K562 (cell line): ENCODE results near the gene ZNF385C. TPM values are rescaled to one million over a fixed set of nuclear protein-coding genes. Genes with fewer than 3 reads are reported as not detected.

Experiments used
- ATAC-seq: fragments of 200-7000 bp; cut with Tn5 transposase; 3 replicates; pipeline ENCODE4 v1.9.1; 2020; ENCODE audit warnings: moderate library complexity
- BruUV-seq: library from RNA; stranded (reverse); fragments of 400-500 nt; replicated peaks from 2 replicates; lab custom pipeline; 2021; lab: Mats Ljungman, UMichigan
- CTCF ChIA-PET: fragments of 300-600 bp; formaldehyde crosslinking; extraction: SDS; loops from one replicate; lab custom pipeline; 2021; ENCODE audit warnings: low intra/inter-chr PET ratio; lab: Yijun Ruan, JAX
- POLR2A ChIA-PET: fragments of 300-600, 350-650 bp; sonication (Branson Sonifier 250); formaldehyde crosslinking; extraction: SDS; loops from one replicate; lab custom pipeline; 2021; ENCODE audit warnings: antibody characterized with exemption, inconsistent platforms; lab: Yijun Ruan, JAX
- DNase-seq, 4 experiments: peaks; one replicate each; pipeline versions ENCODE4 v3.0.0 to v3.0.0-alpha.2; 2011 to 2018; ENCODE audit warnings: low spot score in 3 of 4, mixed read lengths in 3 of 4; ENCODE audit errors: extremely low read depth in 1 of 4
- FAIRE-seq: peaks from 2 replicates; lab custom pipeline; 2011; peaks lifted over from hg19 to GRCh38; lab: Jason Lieb, UNC
- H2AFZ ChIP-seq: 2 replicates; pipeline ENCODE4 v1.6.0; 2011; ENCODE audit warnings: low read depth, low read length, control low read depth, inconsistent platforms
- H3K27ac ChIP-seq: fragments of 200-600 bp; 3 replicates; pipeline ENCODE4 v1.8.0; 2011; ENCODE audit warnings: low read depth, mild to moderate bottlenecking, control low read depth, inconsistent platforms, low read length, moderate library complexity, mixed read lengths; ENCODE audit errors: extremely low read depth
- H3K27me3 ChIP-seq, 2 experiments: fragments of 300-600 bp in 1 of 2; 2 replicates in 1 of 2; 3 replicates in 1 of 2; pipeline versions ENCODE4 v1.6.0 to v1.8.0; 2011; ENCODE audit warnings: inconsistent platforms in 2 of 2, low read length in 2 of 2, mild to moderate bottlenecking in 1 of 2, mixed read lengths in 1 of 2, moderate library complexity in 1 of 2; ENCODE audit not compliant: control insufficient read depth in 2 of 2, insufficient read depth in 2 of 2
- H3K36me3 ChIP-seq: fragments of 300-600 bp; 3 replicates; pipeline ENCODE4 v1.8.0; 2011; ENCODE audit warnings: mild to moderate bottlenecking, low read length, inconsistent platforms; ENCODE audit not compliant: control insufficient read depth, insufficient read depth
- H3K4me1 ChIP-seq, 2 experiments: fragments of 200-600 bp in 1 of 2; replicated peaks in 1 of 2; 2 replicates in 1 of 2; 3 replicates in 1 of 2; pipeline versions ENCODE4 v1.5.1 to v1.8.0; 2011; ENCODE audit warnings: inconsistent platforms in 2 of 2, low read length in 2 of 2, mild to moderate bottlenecking in 1 of 2, mixed read lengths in 1 of 2, moderate library complexity in 1 of 2; ENCODE audit not compliant: control insufficient read depth in 2 of 2, insufficient read depth in 2 of 2
- H3K4me2 ChIP-seq: 2 replicates; pipeline ENCODE4 v1.6.1; 2011; ENCODE audit warnings: low read length, control low read depth, inconsistent platforms, mixed read lengths; ENCODE audit not compliant: insufficient read depth
- H3K4me3 ChIP-seq: fragments of 200-600 bp; sonication (generic), shearing (Covaris generic); 2 replicates; pipeline ENCODE4 v1.5.1; 2016; ENCODE audit warnings: control low read depth, inconsistent platforms
- H3K79me2 ChIP-seq: fragments of 200-600 bp; 3 replicates; pipeline ENCODE4 v1.8.0; 2011; ENCODE audit warnings: low read length, inconsistent platforms; ENCODE audit not compliant: control insufficient read depth, insufficient read depth
- H3K9ac ChIP-seq, 2 experiments: 2 replicates each; pipeline versions ENCODE4 v1.6.0 to v1.6.1; 2011; ENCODE audit warnings: low read depth in 2 of 2, low read length in 2 of 2, control low read depth in 1 of 2, inconsistent platforms in 1 of 2, mild to moderate bottlenecking in 1 of 2, mixed read lengths in 1 of 2; ENCODE audit not compliant: insufficient read depth in 1 of 2
- H3K9me1 ChIP-seq: one replicate; pipeline ENCODE4 v1.6.0; 2011; ENCODE audit warnings: inconsistent platforms, mild to moderate bottlenecking, low read length, moderate library complexity; ENCODE audit not compliant: control insufficient read depth, insufficient read depth
- H3K9me3 ChIP-seq: replicated peaks from 2 replicates; pipeline ENCODE4 v1.5.1; 2011; ENCODE audit warnings: low read depth, low read length, inconsistent platforms; ENCODE audit not compliant: control insufficient read depth, insufficient read depth
- H4K20me1 ChIP-seq: replicated peaks from 2 replicates; pipeline ENCODE4 v1.6.1; 2011; ENCODE audit warnings: low read length, inconsistent platforms, mixed read lengths; ENCODE audit not compliant: control insufficient read depth, insufficient read depth
- NR1H2 ChIP-seq: sonication (generic); formaldehyde crosslinking; IDR thresholded peaks from 2 replicates; pipeline ENCODE4 v1.4.0; 2020; ENCODE audit warnings: mild to moderate bottlenecking, missing genetic modification reagents
- POLR2A ChIP-seq: fragments of 450-650 bp; conservative IDR thresholded peaks from 2 replicates; pipeline ENCODE4 v1.6.1; 2016
- SP1 ChIP-seq: sonication (generic); formaldehyde crosslinking; IDR thresholded peaks from 2 replicates; pipeline ENCODE4 v1.8.1; 2022; ENCODE audit warnings: mild to moderate bottlenecking, missing genetic modification reagents
- UBTF ChIP-seq, 2 experiments: IDR thresholded peaks; 2 replicates each; pipeline ENCODE4 v1.6.1; 2012; ENCODE audit warnings: improper control_type of control experiment in 2 of 2, low read depth in 2 of 2, low read length in 2 of 2, borderline replicate concordance in 1 of 2
- ZNF445 ChIP-seq: fragments of 250-450 bp; sonication (Bioruptor Pico); IDR thresholded peaks from 2 replicates; pipeline ENCODE4 v1.4.0; 2020; ENCODE audit warnings: low read depth, mild to moderate bottlenecking, moderate library complexity
- WGBS: fragments of 100-300 bp; shearing (Covaris generic); methylation state at CpG from one replicate; pipeline ENCODE4 v1.1.6; 2016; ENCODE audit warnings: low coverage, mixed read lengths; ENCODE audit not compliant: insufficient coverage; ENCODE audit errors: missing lambda C conversion rate; 5-methylcytosine and 5-hydroxymethylcytosine counted together
- in situ Hi-C: fragments of 300-500 bp; cut with MboI; formaldehyde crosslinking; loops from 4 replicates; pipeline ENCODE4 v1.15.0; 2018; ENCODE audit warnings: inconsistent platforms, mixed read lengths
- intact Hi-C: fragments of 100-400 bp; cut with micrococcal nuclease; formaldehyde crosslinking; loops from 2 replicates; pipeline ENCODE4 v1.14.2; 2022
- polyA plus RNA-seq, 8 experiments: library from polyadenylated mRNA; depleted of rRNA in 4 of 8; stranded (reverse) in 5 of 8; unstranded in 3 of 8; fragments of >200 nt; fragmentation: Nextera tagmentation in 2 of 8; fragmentation: Illumina TruSeq in 1 of 8; extraction: Ambion mirVana in 2 of 8; extraction: Trizol in 1 of 8; gene quantifications; 2 replicates each; pipeline versions ENCODE4 v1.2.1 to v1.2.3, GENCODE V29; 2011 to 2014; ENCODE audit warnings: inconsistent platforms in 1 of 8, missing spikeins in 1 of 8
- total RNA-seq, 7 experiments: library from RNA; depleted of rRNA in 6 of 7; stranded (reverse); fragments of >200 nt in 6 of 7; fragmentation: Illumina TruSeq in 2 of 7; extraction: Trizol in 2 of 7; gene quantifications; 2 replicates each; pipeline versions ENCODE4 v1.2.1 to v1.2.3, GENCODE V29; 2011 to 2021; ENCODE audit warnings: low replicate concordance in 1 of 7
- TF ChIP-seq, protein P1 (sequence below), 3 experiments: IDR thresholded peaks in 2 of 3; conservative IDR thresholded peaks in 1 of 3; 2 replicates each; pipeline ENCODE4 v1.5.1; 2011 to 2012; ENCODE audit warnings: low read length in 3 of 3, mild to moderate bottlenecking in 3 of 3, control low read depth in 2 of 3, improper control_type of control experiment in 1 of 3, inconsistent platforms in 1 of 3, low read depth in 1 of 3, mixed read lengths in 1 of 3, moderate library complexity in 1 of 3; ENCODE audit not compliant: insufficient read depth in 2 of 3

Gene ZNF385C
- total and polyA plus RNA-seq, 9 of the 15 experiments (the other 6 are each of a cell fraction or from before 2014, with no cell fraction given) = 0.03 to 0.35 (median 0.18) TPM; not detected in 1

DNA sequence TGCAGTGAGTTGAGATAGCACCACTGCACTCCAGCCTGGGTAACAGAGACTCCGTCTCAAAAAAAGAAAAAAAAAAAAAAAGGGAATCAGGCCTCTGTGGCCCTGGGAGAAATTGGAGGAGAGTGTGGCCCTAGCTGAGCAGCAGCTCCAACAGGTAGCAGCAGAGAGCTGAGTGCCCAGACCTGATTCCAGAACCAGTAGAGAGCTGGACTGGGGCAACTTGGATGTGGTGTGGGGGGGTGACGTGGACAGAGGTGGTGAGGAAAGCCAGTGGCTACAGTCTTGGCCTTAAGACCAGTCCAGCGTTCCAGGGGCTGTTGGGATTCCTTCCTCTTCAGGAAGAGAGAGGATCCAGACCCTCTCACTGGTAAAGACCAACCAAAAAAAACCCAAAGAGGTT, 26.0 kb upstream of the ZNF385C start:
- CTCF ChIA-PET = no interaction called here

More for the DNA sequence above, 26.0 kb upstream of the ZNF385C start:
- DNase-seq = no peak
- TF ChIP-seq SP1 (no peak), ZNF445 (CRISPR knock-in tag) (no peak), UBTF (IDR thresholded peaks at IDR 0.05; ENCODE audit: borderline replicate concordance in 1 of 2, low read depth in 2 of 2, low read length in 2 of 2) (no peak), NR1H2 (CRISPR knock-in tag) (no peak), POLR2A (peak; percentile 30; the same call in 1 of the 2 replicates)
- TF ChIP-seq, protein P1, sequence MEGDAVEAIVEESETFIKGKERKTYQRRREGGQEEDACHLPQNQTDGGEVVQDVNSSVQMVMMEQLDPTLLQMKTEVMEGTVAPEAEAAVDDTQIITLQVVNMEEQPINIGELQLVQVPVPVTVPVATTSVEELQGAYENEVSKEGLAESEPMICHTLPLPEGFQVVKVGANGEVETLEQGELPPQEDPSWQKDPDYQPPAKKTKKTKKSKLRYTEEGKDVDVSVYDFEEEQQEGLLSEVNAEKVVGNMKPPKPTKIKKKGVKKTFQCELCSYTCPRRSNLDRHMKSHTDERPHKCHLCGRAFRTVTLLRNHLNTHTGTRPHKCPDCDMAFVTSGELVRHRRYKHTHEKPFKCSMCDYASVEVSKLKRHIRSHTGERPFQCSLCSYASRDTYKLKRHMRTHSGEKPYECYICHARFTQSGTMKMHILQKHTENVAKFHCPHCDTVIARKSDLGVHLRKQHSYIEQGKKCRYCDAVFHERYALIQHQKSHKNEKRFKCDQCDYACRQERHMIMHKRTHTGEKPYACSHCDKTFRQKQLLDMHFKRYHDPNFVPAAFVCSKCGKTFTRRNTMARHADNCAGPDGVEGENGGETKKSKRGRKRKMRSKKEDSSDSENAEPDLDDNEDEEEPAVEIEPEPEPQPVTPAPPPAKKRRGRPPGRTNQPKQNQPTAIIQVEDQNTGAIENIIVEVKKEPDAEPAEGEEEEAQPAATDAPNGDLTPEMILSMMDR (IDR thresholded peaks at IDR 0.05 in 2 of 3, conservative IDR thresholded peaks at IDR 0.05 in 1 of 3; ENCODE audit: insufficient read depth in 2 of 3, low read depth in 1 of 3, low read length in 3 of 3) = peak in 2 of 3 experiments; percentile 4 to 14; a peak in 2 of 6 replicates
- H3K9me1 ChIP-seq = peaks cover 3% of the 10 kb centered on the region
- no peak for FAIRE-seq
- ATAC-seq = no peak
- H4K20me1 ChIP-seq = no peaks in the 10 kb centered on the region
- in situ Hi-C loops (loop anchor here (25.0 kb wide), 1 partner anchor 387 kb away; the partner anchor contains the start of gene HAP1), intact Hi-C loops (no loop called here)
- H2AFZ ChIP-seq = no peak overlapping the region
- H3K27ac ChIP-seq = no peak overlapping the region
- POLR2A ChIA-PET = interaction anchor here (0.6 to 0.9 kb wide), 2 partner anchors 85 to 104 kb away, joined by 3 read pairs; partner anchors contain the start of gene NKIRAS2
- peaks cover 13 to 34% of the 10 kb centered on the region in 2 experiments for H3K4me1 ChIP-seq
- peaks cover 58% of the 10 kb centered on the region for H3K36me3 ChIP-seq
- H3K9ac ChIP-seq = no peak overlapping the region
- BruUV-seq = no TSS peak
- H3K4me2 ChIP-seq = no peak overlapping the region
- WGBS = 92% methylated on average over 3 of the region's 3 CpGs
- no peaks in the 10 kb centered on the region for H3K27me3 ChIP-seq
- no peak overlapping the region for H3K4me3 ChIP-seq
- peaks cover 10% of the 10 kb centered on the region; the same call in 2 of the 3 replicates for H3K79me2 ChIP-seq
- H3K9me3 ChIP-seq = no peaks in the 10 kb centered on the region
